ENCODE results near the gene SHH. TPM values are rescaled to one million over a fixed set of nuclear protein-coding genes. Genes with fewer than 3 reads are reported as not detected.

Gene SHH
- total RNA-seq, 6 donors from 2014 or later: 6.1 to 9.6 (median 6.2) TPM

GRCh38 chr7:155811560-155811894 lies 736 bp downstream of the SHH start:
- TF ChIP-seq POLR2AphosphoS5 (IDR thresholded peaks at IDR 0.05): no peak
- no peak for TF ChIP-seq POLR2A (IDR thresholded peaks at IDR 0.05)
- no peak for TF ChIP-seq CTCF (IDR thresholded peaks at IDR 0.05)
- TF ChIP-seq EP300 (IDR thresholded peaks at IDR 0.05): no peak
- DNase-seq (peak in 1 of 2 donors; percentile 24), ATAC-seq (ENCODE audit: low FRiP score in 2 of 2) (no peak)
- WGBS, 2 donors: 2 to 3% methylated on average over 12 to 13 of the region's 13 CpGs
- Histone ChIP-seq H3K27ac (no peak overlapping the region), H3K27me3 (peaks cover 0 to 46% (median 18%) of the 10 kb centered on the region in 4 donors), H3K4me1 (peaks cover 25 to 58% (median 47%) of the 10 kb centered on the region in 4 donors), H3K4me3 (peak overlapping the region in 3 of 4 donors; percentile 38 to 52 (median 43)), H3K9me3 (no peaks in the 10 kb centered on the region), H3K36me3 (no peaks in the 10 kb centered on the region)

GRCh38 chr7:155810770-155811559 lies 1.3 kb downstream of the SHH start:
- no peak for DNase-seq
- 3 to 4% methylated on average over 21 of the region's 21 CpGs for WGBS, 2 donors
- H3K4me3 ChIP-seq: peak overlapping the region in 3 of 4 donors; percentile 43 to 53 (median 52)
- peaks cover 0 to 49% (median 21%) of the 10 kb centered on the region in 4 donors for H3K27me3 ChIP-seq
- no peak for TF ChIP-seq EP300 (IDR thresholded peaks at IDR 0.05)
- TF ChIP-seq POLR2A (IDR thresholded peaks at IDR 0.05): no peak
- no peak for TF ChIP-seq CTCF (IDR thresholded peaks at IDR 0.05)
- no peak for TF ChIP-seq POLR2AphosphoS5 (IDR thresholded peaks at IDR 0.05)
- no peaks in the 10 kb centered on the region for H3K36me3 ChIP-seq
- no peaks in the 10 kb centered on the region for H3K9me3 ChIP-seq
- peaks cover 31 to 64% (median 53%) of the 10 kb centered on the region in 4 donors for H3K4me1 ChIP-seq
- ATAC-seq (ENCODE audit: low FRiP score in 2 of 2): peak in 1 of 2 donors; percentile 5
- peak overlapping the region in 3 of 4 donors; percentile 78 to 91 (median 86) for H3K27ac ChIP-seq

DNA sequence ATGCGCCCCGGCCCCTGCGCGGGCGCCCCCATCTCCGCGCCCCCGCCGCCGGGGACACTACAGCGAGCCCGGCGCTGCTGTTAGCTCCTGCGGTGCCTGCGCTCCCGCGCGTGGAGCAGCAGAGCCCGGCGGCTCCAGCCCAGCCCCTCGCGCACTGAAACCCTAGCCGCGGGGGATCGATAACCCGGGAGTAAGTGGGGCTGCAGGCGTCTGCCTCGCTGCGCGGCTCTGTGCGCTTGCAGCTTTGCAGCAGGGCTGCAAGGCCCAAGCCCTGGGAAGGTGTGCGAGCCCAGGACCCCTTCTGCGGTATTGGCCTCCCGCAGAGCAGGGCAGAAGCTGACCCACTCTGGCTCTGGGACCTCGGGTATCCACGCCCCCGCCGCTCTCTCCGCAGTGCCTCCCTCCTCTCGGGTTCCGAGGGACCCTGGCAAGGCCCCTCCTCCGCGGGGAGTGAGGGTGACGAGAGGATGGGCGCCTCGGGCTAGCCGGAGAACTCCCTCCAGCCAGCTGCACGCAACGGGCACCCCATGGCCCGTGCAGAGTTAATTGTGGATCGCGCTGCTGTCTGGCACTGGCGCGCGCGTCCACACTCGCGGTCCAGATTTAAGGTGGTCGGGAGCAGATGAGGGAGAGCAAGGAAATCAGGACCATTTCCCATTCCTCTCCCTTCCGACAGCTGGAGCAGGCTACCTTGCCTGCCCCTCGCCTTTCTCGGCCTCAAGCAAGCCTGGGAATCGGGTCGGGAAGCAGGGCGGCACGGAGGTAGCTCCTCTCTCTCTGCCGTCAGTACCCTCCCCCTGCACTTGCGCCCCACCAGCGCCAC lies 2.1 kb downstream of the SHH start:
- TF ChIP-seq POLR2AphosphoS5 (IDR thresholded peaks at IDR 0.05) (no peak), CTCF (IDR thresholded peaks at IDR 0.05) (no peak)
- peaks cover 0 to 57% (median 26%) of the 10 kb centered on the region in 4 donors for H3K27me3 ChIP-seq
- H3K4me3 ChIP-seq: peak overlapping the region in 3 of 4 donors; percentile 43 to 53 (median 52)
- peak; percentile 24 to 78 for DNase-seq
- peak overlapping the region in 3 of 4 donors; percentile 78 to 91 (median 86) for H3K27ac ChIP-seq
- peaks cover 39 to 68% (median 61%) of the 10 kb centered on the region in 4 donors for H3K4me1 ChIP-seq
- H3K36me3 ChIP-seq: no peaks in the 10 kb centered on the region
- WGBS, 2 donors: 0 to 2% methylated on average over 4 to 14 of the region's 69 CpGs
- no peak for ATAC-seq (ENCODE audit: low FRiP score in 2 of 2)
- no peaks in the 10 kb centered on the region for H3K9me3 ChIP-seq

- peak in 1 of 2 donors; percentile 52 for DNase-seq
- H3K4me1 ChIP-seq: peaks cover 45 to 75% (median 68%) of the 10 kb centered on the region in 4 donors
- no peaks in the 10 kb centered on the region for H3K36me3 ChIP-seq
- no peaks in the 10 kb centered on the region for H3K9me3 ChIP-seq
- H3K27ac ChIP-seq: peak overlapping the region; percentile 69 to 91 (median 82)
- ATAC-seq (ENCODE audit: low FRiP score in 2 of 2): no peak
- H3K4me3 ChIP-seq: peak overlapping the region in 3 of 4 donors; percentile 43 to 53 (median 52)
- H3K27me3 ChIP-seq: peaks cover 0 to 62% (median 30%) of the 10 kb centered on the region in 4 donors
- TF ChIP-seq POLR2A (IDR thresholded peaks at IDR 0.05): peak in 1 of 4 donors; percentile 45
- TF ChIP-seq CTCF (IDR thresholded peaks at IDR 0.05): no peak
- no peak for TF ChIP-seq POLR2AphosphoS5 (IDR thresholded peaks at IDR 0.05)
- WGBS, 2 donors: 1 to 3% methylated on average over 9 to 15 of the region's 43 CpGs
These were observed 2.8 kb downstream of the SHH start for GRCh38 chr7:155809332-155809946.

Measured in upper lobe of left lung (tissue), 6 donors.